Endometrium (tissue), 2 donors: ENCODE measurements around the gene NAA80.
"Not testable (repeated sequence)": the region's sequence is repeated elsewhere in the genome, so short reads cannot be mapped to it uniquely, and the experiment has no call there.

Experiments used
- FAIRE-seq: peaks from 2 replicates; lab custom pipeline; 2012; peaks lifted over from hg19 to GRCh38; lab: Jason Lieb, UNC
- donor health status: control.
- donor health status: control.

Gene NAA80

GRCh38 chr3:50290161-50290641, 9.0 kb downstream of the NAA80 start:
- FAIRE-seq: no peak

GRCh38 chr3:50289130-50289529, 10.1 kb downstream of the NAA80 start:
- no peak for FAIRE-seq

DNA sequence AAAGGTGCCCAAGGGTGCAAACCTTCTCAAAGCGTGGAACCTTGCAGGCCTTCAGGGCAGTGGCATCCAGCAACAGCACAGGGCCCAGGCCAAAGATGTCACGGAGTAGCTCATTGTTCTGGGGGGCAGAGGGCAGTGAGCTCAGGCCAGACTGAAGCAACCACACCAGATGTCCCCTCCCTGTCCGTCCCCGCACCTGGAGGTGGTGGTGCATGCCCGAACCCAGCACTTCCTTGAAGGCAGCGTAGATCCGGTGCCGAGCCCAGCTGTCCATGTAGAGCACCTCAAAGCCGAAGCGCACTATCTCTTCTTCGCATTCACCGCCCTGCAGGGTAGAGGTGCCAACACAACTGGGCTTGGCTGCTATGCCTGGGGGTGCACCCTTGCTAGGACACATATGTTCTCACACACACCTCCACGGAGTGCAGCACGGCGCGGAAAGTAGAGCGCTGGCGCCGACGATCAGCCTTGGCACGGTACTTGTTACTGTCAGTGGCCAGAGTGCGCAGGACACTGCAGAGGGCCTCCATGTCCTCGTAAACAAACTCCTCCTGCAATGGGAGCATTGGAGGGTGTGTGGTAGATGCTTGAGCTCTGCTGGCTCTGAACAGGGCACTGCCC, 10.7 kb downstream of the NAA80 start:
- no peak for FAIRE-seq

DNA sequence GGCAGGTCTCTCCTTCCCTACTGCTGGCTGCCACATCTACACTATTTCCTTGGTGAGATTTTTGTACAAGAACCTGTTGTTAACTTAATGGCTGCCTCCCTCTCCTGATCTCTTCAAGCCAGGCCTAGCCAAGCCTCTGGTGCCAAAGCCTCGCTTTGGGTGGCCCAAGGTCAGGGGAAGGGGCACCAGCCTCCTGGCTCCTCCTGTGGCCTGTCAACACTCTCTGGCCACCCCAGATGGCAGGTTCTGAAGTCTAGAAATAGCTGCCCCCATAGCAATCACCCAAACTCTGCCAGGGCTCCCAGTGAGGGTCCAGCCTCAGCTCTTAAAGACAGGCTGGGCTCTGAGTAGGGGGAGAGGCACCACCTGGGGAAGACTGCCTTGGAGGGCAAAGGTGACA, 11.9 kb downstream of the NAA80 start:
- FAIRE-seq: no peak

DNA sequence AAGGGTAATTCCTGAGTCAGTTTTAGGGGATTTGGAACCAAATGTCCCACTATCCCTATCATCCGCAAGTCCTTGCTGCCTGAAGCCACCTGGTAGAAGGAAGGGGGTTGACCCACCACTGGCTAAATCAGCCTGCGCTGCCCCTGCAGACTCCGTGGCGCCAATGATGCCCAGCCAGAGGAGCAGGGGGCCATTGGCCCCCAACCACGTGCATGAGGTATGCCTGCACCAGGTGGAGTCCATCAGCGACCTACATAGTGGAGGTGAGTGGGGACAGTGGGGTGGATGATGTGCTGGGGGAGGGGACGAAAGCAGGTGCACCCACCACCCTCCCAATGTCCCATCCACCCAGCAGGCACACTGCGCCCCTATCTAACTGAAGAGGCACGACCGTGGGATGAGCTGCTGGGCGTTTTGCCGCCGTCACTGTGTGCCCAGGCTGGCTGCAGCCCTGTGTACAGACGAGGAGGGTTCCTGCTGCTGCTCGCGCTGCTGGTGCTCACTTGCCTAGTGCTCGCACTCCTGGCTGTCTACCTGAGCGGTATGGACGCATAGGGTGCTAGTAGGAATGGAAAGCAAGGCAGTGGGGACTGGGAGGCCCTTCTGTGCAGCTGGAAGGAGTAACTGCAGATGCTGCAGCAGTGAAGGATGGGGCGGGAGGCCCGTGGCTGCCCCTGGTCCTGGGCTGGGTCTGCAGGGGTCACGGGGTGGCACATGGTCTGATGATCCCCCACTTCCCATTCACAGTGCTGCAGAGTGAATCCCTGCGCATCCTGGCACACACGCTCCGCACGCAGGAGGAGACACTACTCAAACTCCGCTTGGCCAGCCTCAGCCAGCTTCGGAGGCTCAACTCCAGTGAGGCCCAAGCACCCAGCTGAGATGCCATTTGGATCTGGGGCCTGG, 12.6 kb downstream of the NAA80 start:
- no peak for FAIRE-seq

DNA sequence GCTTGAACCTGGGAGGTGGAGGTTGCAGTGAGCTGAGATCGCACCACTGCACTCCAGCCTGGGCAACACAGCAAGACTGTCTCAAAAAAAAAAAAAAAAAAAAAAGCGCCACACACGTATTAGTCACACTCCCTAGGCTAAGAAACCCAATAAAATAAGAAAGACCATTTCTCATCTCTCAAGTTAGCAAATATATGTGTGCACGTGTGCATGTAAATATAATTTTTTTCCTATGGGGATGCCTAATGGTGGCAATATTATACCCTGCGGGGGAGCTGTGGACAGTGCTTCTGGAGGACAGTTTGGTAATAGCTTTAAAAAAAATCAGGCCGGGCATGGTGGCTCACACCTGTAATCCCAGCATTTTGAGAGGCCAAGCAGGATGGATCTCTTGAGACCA, 15.1 kb downstream of the NAA80 start:
- not testable (repeated sequence) for FAIRE-seq

- no peak for FAIRE-seq
These were observed 19.8 kb downstream of the NAA80 start for GRCh38 chr3:50279255-50280016.

- no peak for FAIRE-seq
These were observed 20.4 kb downstream of the NAA80 start, which contains the start of gene LSMEM2 for GRCh38 chr3:50278880-50279224. Gene LSMEM2, plus strand, starts transcription at chr3:50279087. Its CDS starts 27 bp downstream, at chr3:50279114.

GRCh38 chr3:50278123-50278879, 20.9 kb downstream of the NAA80 start:
- no peak for FAIRE-seq

GRCh38 chr3:50276762-50277101, 22.5 kb downstream of the NAA80 start:
- no peak for FAIRE-seq

GRCh38 chr3:50275996-50276761, 23.0 kb downstream of the NAA80 start:
- no peak for FAIRE-seq

DNA sequence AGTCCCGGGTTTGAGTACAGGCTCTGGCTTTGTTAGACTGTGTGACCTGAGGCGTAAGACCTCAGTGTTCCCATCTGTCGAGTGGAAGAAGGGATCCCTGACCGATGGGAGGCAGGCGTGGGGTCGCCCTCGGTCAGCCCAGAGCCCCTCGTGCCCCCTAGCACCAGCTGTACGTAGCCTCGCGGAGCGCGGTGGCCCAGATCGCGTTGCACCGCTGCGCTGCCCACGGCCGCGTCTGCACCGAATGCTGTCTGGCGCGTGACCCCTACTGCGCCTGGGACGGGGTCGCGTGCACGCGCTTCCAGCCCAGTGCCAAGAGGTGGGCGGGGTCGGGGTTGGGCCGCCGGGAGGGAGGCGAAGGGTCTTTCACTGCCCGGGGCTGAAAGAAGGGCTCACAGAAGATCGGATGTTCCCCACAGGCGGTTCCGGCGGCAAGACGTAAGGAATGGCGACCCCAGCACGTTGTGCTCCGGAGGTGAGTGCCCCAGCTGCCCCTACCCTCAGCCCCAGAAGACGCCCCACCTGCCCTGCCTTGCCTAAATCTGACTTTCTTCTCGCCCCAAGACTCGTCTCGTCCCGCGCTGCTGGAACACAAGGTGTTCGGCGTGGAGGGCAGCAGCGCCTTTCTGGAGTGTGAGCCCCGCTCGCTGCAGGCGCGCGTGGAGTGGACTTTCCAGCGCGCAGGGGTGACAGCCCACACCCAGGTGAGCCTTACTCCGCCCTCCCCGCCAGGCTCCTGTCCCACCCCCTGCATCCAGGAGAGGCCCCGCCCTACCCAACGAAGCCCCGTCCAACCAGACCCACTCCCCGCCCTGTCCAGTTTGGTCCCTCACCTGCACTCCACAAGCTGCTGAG, 23.8 kb downstream of the NAA80 start:
- no peak for FAIRE-seq

DNA sequence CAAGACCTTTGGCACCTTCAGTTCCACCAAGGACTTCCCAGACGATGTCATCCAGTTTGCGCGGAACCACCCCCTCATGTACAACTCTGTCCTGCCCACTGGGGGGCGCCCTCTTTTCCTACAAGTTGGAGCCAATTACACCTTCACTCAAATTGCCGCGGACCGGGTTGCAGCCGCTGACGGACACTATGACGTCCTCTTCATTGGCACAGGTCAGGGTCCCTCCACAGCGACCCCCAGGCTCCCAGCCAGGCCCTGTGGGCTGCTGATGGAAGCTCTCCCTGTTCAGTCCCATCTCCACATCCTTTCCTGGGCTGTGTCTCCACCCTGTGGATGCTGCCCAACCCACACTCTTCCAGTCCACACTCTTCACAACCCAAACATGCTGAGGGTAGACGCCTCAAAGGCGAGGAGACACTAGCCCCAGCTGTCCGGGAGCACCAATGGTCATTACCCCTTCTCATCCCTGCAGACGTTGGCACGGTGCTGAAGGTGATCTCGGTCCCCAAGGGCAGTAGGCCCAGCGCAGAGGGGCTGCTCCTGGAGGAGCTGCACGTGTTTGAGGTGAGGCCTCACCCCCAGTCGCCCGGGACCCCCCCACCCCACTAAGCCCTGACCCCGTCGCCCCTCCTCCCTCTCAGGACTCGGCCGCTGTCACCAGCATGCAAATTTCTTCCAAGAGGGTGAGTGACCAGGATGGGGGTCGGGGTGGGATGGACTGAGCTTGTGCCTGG, 24.7 kb downstream of the NAA80 start:
- FAIRE-seq: no peak

DNA sequence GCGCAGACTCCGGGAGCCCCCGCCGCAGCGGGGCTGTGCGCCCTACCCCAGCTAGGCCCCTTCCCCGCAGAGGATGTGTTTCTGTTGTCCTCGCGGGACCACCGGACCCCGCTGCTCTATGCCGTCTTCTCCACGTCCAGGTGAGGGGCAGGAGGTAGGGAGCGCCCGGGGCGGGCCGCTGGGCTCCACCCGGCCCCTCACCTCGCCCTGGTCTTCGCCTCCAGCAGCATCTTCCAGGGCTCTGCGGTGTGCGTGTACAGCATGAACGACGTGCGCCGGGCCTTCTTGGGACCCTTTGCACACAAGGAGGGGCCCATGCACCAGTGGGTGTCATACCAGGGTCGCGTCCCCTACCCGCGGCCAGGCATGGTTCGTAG, 25.5 kb downstream of the NAA80 start:
- no peak for FAIRE-seq

GRCh38 chr3:50272911-50273688, 26.1 kb downstream of the NAA80 start:
- FAIRE-seq: no peak

GRCh38 chr3:50272538-50272910, 26.7 kb downstream of the NAA80 start:
- not testable (repeated sequence) for FAIRE-seq

DNA sequence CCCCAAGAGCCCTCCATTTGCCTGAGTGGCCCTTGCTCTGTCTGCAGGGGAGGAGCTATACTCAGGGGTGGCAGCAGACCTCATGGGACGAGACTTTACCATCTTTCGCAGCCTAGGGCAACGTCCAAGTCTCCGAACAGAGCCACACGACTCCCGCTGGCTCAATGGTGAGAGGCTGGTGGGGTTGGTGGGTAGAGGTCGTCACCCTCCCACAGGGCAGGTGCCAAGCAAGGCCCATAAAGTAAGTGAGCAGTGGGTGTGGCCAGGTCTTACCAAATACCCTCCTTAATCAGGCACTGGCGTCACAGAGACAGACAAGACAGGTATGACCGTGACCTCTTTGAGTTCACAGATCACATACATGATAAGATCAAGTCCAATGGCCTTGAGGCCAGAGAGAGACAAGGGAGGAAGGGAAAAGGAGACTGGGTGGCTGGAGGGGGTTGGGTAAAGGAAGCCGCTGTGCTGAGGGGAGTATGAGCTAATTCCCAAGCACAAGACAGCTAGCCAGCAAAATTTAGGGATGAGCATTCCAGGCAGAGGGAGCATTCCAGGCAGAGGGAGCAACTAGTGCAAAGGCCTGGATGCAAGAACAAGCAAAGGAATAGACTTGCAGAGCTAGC, 27.8 kb downstream of the NAA80 start:
- no peak for FAIRE-seq

GRCh38 chr3:50270422-50271224, 28.6 kb downstream of the NAA80 start:
- no peak for FAIRE-seq
